OCI-LY7 (cell line): Measurements from ENCODE around the gene SLC44A4. TPM values are rescaled to one million over a fixed set of nuclear protein-coding genes. Genes with fewer than 3 reads are reported as not detected.

Source experiments
- BruUV-seq: library from RNA; stranded (reverse); fragments of 400-500 nt; replicated peaks from 2 replicates; lab custom pipeline; 2021; lab: Mats Ljungman, UMichigan
- CTCF ChIA-PET: fragments of 300-600 bp; sonication (Branson Sonifier 250); formaldehyde crosslinking; loops from one replicate; lab custom pipeline; 2022; ENCODE audit warnings: antibody characterized with exemption; ENCODE audit not compliant: unreplicated experiment; lab: Charles Lee
- POLR2A ChIA-PET: fragments of 300-600 bp; sonication (Branson Sonifier 250); formaldehyde crosslinking; loops from one replicate; lab custom pipeline; 2022; ENCODE audit warnings: antibody characterized with exemption; lab: Charles Lee
- DNase-seq: peaks from one replicate; pipeline ENCODE4 v3.0.0-alpha.2; 2015; ENCODE audit warnings: low spot score
- H2AFZ ChIP-seq: fragments of 200-600 bp; sonication (generic), shearing (Covaris generic); 2 replicates; pipeline ENCODE4 v1.6.1; 2014; ENCODE audit warnings: mild to moderate bottlenecking, antibody characterized with exemption, low read length, moderate library complexity
- H3K27ac ChIP-seq: fragments of 200-600 bp; sonication (generic); 2 replicates; pipeline ENCODE4 v1.5.1; 2014; ENCODE audit warnings: mixed run types, low read depth, mild to moderate bottlenecking, moderate library complexity, low read length, inconsistent platforms; ENCODE audit not compliant: poor library complexity, severe bottlenecking
- H3K36me3 ChIP-seq: fragments of 200-600 bp; sonication (generic); 2 replicates; pipeline ENCODE4 v1.6.1; 2014; ENCODE audit warnings: mild to moderate bottlenecking, antibody characterized with exemption, low read length, moderate library complexity, mixed read lengths; ENCODE audit not compliant: insufficient read depth
- H3K4me1 ChIP-seq: fragments of 200-600 bp; sonication (generic); 2 replicates; pipeline ENCODE4 v1.5.1; 2014; ENCODE audit warnings: mild to moderate bottlenecking, low read length; ENCODE audit not compliant: insufficient read depth, poor library complexity, severe bottlenecking
- H3K4me2 ChIP-seq: fragments of 200-600 bp; sonication (generic); 2 replicates; pipeline ENCODE4 v1.6.1; 2014; ENCODE audit warnings: mild to moderate bottlenecking, low read length
- H3K4me3 ChIP-seq: fragments of 200-600 bp; sonication (generic); 2 replicates; pipeline ENCODE4 v1.5.1; 2014; ENCODE audit warnings: mild to moderate bottlenecking, low read depth, low read length; ENCODE audit not compliant: poor library complexity, severe bottlenecking
- H3K79me2 ChIP-seq: fragments of 200-600 bp; sonication (generic); 2 replicates; pipeline ENCODE4 v1.6.1; 2016; ENCODE audit warnings: low read depth, mild to moderate bottlenecking, low read length, moderate library complexity, mixed read lengths; ENCODE audit not compliant: insufficient read depth
- H3K9me2 ChIP-seq: fragments of 200-600 bp; sonication (generic); 2 replicates; pipeline ENCODE4 v1.6.1; 2016; ENCODE audit warnings: mild to moderate bottlenecking, low read length, mixed read lengths; ENCODE audit not compliant: insufficient read depth
- H3K9me3 ChIP-seq: fragments of 200-600 bp; sonication (generic); 2 replicates; pipeline ENCODE4 v1.6.1; 2014; ENCODE audit warnings: mild to moderate bottlenecking, mixed run types, low read length, mixed read lengths
- H4K20me1 ChIP-seq: fragments of 200-600 bp; sonication (generic); 2 replicates; pipeline ENCODE4 v1.6.1; 2014; ENCODE audit warnings: mild to moderate bottlenecking, antibody characterized with exemption, low read length, moderate library complexity, mixed read lengths; ENCODE audit not compliant: insufficient read depth
- CTCF ChIP-seq: fragments of 200-600 bp; sonication (generic); conservative IDR thresholded peaks from 2 replicates; pipeline ENCODE4 v1.5.1; 2014; ENCODE audit warnings: mild to moderate bottlenecking, antibody characterized with exemption, low read length, moderate library complexity, mixed read lengths
- EZH2phosphoT487 ChIP-seq: fragments of 200-600 bp; sonication (generic); IDR thresholded peaks from 2 replicates; pipeline ENCODE4 v1.6.1; 2018; ENCODE audit warnings: low read depth, borderline replicate concordance, mild to moderate bottlenecking, mixed run types, antibody characterized with exemption, low read length, moderate library complexity, mixed read lengths
- intact Hi-C: fragments of 100-400 bp; cut with micrococcal nuclease; formaldehyde crosslinking; loops from one replicate; pipeline ENCODE4 v1.10.0; 2022; ENCODE audit not compliant: unreplicated experiment
- total RNA-seq, 2 experiments: library from RNA; depleted of rRNA in 1 of 2; stranded (reverse); fragments of >200 nt in 1 of 2; shearing (Covaris generic) in 1 of 2; gene quantifications; 2 replicates each; pipeline ENCODE4 v1.2.3, GENCODE V29; 2014 to 2022

The SLC44A4 gene
- total RNA-seq, 2 experiments from 2014 or later, result not detected

- no peak overlapping the region for H2AFZ ChIP-seq
- peaks cover 20% of the 10 kb centered on the region for H3K36me3 ChIP-seq
- H3K4me1 ChIP-seq, result peaks cover 40% of the 10 kb centered on the region
- H3K9me2 ChIP-seq, result no peaks in the 10 kb centered on the region
- peaks cover 12% of the 10 kb centered on the region; the same call in 1 of the 2 replicates for H3K79me2 ChIP-seq
- H4K20me1 ChIP-seq, result no peaks in the 10 kb centered on the region
- H3K9me3 ChIP-seq, result no peaks in the 10 kb centered on the region
- H3K4me2 ChIP-seq, result peak overlapping the region; percentile 88
- TF ChIP-seq CTCF (no peak), EZH2phosphoT487 (no peak)
- no TSS peak for BruUV-seq
- CTCF ChIA-PET, result interaction anchor here (1.3 kb wide), 1 partner anchor 10 kb away, joined by 4 read pairs; no protein-coding TSS in a partner anchor
- H3K27ac ChIP-seq, result no peak overlapping the region
- peak overlapping the region; percentile 79 for H3K4me3 ChIP-seq
- intact Hi-C loops, result loop anchor here (10.0 kb wide), 1 partner anchor 214 kb away; the partner anchor contains the start of gene LY6G5C
- DNase-seq, result no peak
- POLR2A ChIA-PET, result interaction anchor here (2.0 kb wide), 1 partner anchor 36 kb away, joined by 8 read pairs; the partner anchor contains the start of gene NEU1
These were observed 20.4 kb upstream of the SLC44A4 start for GRCh38 chr6:31899215-31899614.

DNA sequence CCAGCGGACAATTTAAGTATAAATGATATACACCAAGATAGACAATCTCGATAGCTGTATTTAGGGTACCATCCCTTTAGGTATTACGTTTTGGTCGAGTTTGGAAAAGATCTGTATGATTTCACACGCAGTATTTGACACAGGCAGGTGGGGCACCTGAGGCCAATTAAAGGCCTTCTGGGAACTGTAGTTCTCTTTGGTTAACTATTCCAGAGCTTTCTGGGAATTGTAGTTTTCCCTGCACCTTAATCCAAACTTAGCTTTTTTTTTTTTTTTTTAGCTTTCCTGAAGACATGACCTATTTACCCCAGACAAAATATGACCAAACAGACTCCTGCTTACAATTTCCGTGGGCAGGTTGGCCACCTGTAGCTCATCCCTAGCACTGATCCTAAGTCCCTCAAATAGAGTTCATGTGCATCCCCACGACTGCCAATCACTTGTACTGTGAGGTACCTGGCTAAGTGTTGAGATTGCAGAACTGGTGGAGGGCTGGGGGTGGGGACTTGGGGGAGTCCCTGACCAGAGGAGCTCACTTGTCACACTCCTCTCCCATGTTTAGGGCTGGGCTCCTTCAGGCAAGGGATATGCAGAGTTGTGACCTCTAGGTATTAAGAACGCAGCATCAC, 19.7 kb upstream of the SLC44A4 start:
- ChIA-PET CTCF (interaction anchor here (0.6 to 1.3 kb wide), 3 partner anchors 9 to 254 kb away, joined by 3 to 6 read pairs (median 4); no protein-coding TSS in a partner anchor), POLR2A (interaction anchor here (0.6 to 2.0 kb wide), 5 partner anchors 36 to 235 kb away, joined by 3 to 8 read pairs (median 4); partner anchors contain the start of gene NEU1)
- H3K27ac ChIP-seq, result peak overlapping the region; percentile 72
- peaks cover 12% of the 10 kb centered on the region; the same call in 1 of the 2 replicates for H3K79me2 ChIP-seq
- H4K20me1 ChIP-seq, result no peaks in the 10 kb centered on the region
- H3K9me2 ChIP-seq, result no peaks in the 10 kb centered on the region
- peaks cover 24% of the 10 kb centered on the region for H3K36me3 ChIP-seq
- peak overlapping the region; percentile 79 for H3K4me3 ChIP-seq
- intact Hi-C loops, result loop anchor here (1.0 to 10.0 kb wide), 2 partner anchors 214 to 297 kb away; partner anchors contain the start of gene LY6G5C
- DNase-seq, result peak; percentile 71
- H2AFZ ChIP-seq, result peak overlapping the region; percentile 53; the same call in 1 of the 2 replicates
- peak overlapping the region; percentile 88 for H3K4me2 ChIP-seq
- peaks cover 40% of the 10 kb centered on the region for H3K4me1 ChIP-seq
- H3K9me3 ChIP-seq, result no peaks in the 10 kb centered on the region
- TF ChIP-seq CTCF, result 0 out of 2 replicates have a peak, but pooled peaks have one; percentile 25
- TF ChIP-seq EZH2phosphoT487, result no peak
- BruUV-seq, result no TSS peak
